Caco-2 (cell line): ENCODE measurements around the gene CUL3. TPM values are rescaled to one million over a fixed set of nuclear protein-coding genes. Genes with fewer than 3 reads are reported as not detected.

ENCODE experiments used
- BruUV-seq: library from RNA; stranded (reverse); fragments of 400-500 nt; replicated peaks from 2 replicates; lab custom pipeline; 2021; lab: Mats Ljungman, UMichigan
- CTCF ChIA-PET: fragments of 300-600 bp; sonication (Branson Sonifier 250); formaldehyde crosslinking; loops from one replicate; lab custom pipeline; 2022; ENCODE audit warnings: antibody characterized with exemption; lab: Charles Lee
- POLR2A ChIA-PET: fragments of 300-600 bp; sonication (Branson Sonifier 250); formaldehyde crosslinking; loops from one replicate; lab custom pipeline; 2022; ENCODE audit warnings: antibody characterized with exemption; lab: Charles Lee
- DNase-seq, 2 experiments: peaks; one replicate each; pipeline versions ENCODE4 v3.0.0 to v3.0.0-alpha.2; 2020 to 2022
- H3K27me3 ChIP-seq: replicated peaks from 2 replicates; pipeline ENCODE4 v1.6.0; 2011; ENCODE audit warnings: low read length; ENCODE audit not compliant: control insufficient read depth, insufficient read depth
- H3K36me3 ChIP-seq: 2 replicates; pipeline ENCODE4 v1.5.1; 2011; ENCODE audit warnings: low read length; ENCODE audit not compliant: control insufficient read depth, insufficient read depth
- H3K4me1 ChIP-seq: fragments of 250-450 bp; sonication (Bioruptor Pico); 2 replicates; pipeline ENCODE4 v1.5.1; 2020; ENCODE audit warnings: mild to moderate bottlenecking
- H3K4me3 ChIP-seq: 2 replicates; pipeline ENCODE4 v1.5.1; 2011; ENCODE audit warnings: low read depth, mild to moderate bottlenecking, control low read depth, low read length
- H3K9me3 ChIP-seq: fragments of 250-450 bp; sonication (Bioruptor Pico); 2 replicates; pipeline ENCODE4 v1.5.1; 2020; ENCODE audit warnings: mild to moderate bottlenecking, moderate library complexity
- H3K27ac Mint-ChIP-seq: one replicate; pipeline ENCODE4 v1.8.0; 2022; ENCODE audit warnings: mixed read lengths; ENCODE audit not compliant: unreplicated experiment
- H3K27me3 Mint-ChIP-seq: one replicate; pipeline ENCODE4 v1.8.0; 2022; ENCODE audit warnings: mixed read lengths; ENCODE audit not compliant: insufficient read depth, unreplicated experiment
- H3K36me3 Mint-ChIP-seq: one replicate; pipeline ENCODE4 v1.8.0; 2022; ENCODE audit warnings: mild to moderate bottlenecking, mixed read lengths; ENCODE audit not compliant: insufficient read depth, unreplicated experiment
- H3K4me1 Mint-ChIP-seq: one replicate; pipeline ENCODE4 v1.8.0; 2022; ENCODE audit warnings: low read depth, mixed read lengths; ENCODE audit not compliant: unreplicated experiment
- H3K4me3 Mint-ChIP-seq: one replicate; pipeline ENCODE4 v1.8.0; 2022; ENCODE audit warnings: mild to moderate bottlenecking, moderate library complexity, mixed read lengths; ENCODE audit not compliant: unreplicated experiment
- H3K9me3 Mint-ChIP-seq: one replicate; pipeline ENCODE4 v1.8.0; 2022; ENCODE audit warnings: mixed read lengths; ENCODE audit not compliant: unreplicated experiment
- CTCF ChIP-seq, 2 experiments: fragments of 200-600 bp in 1 of 2; IDR thresholded peaks; 1 replicate in 1 of 2; 2 replicates in 1 of 2; pipeline versions ENCODE4 v1.5.1 to v1.8.0; 2011 to 2022; ENCODE audit warnings: antibody characterized with exemption in 1 of 2, control low read depth in 1 of 2, inconsistent platforms in 1 of 2, low read depth in 1 of 2, low read length in 1 of 2, mild to moderate bottlenecking in 1 of 2, moderate library complexity in 1 of 2; ENCODE audit not compliant: insufficient read depth in 1 of 2, severe bottlenecking in 1 of 2, unreplicated experiment in 1 of 2
- intact Hi-C: fragments of 100-400 bp; cut with micrococcal nuclease; formaldehyde crosslinking; loops from one replicate; pipeline ENCODE4 v1.10.0; 2022; ENCODE audit not compliant: unreplicated experiment
- total RNA-seq: library from RNA; stranded (reverse); gene quantifications from 2 replicates; pipeline ENCODE4 v1.2.3, GENCODE V29; 2022

Gene CUL3
- total RNA-seq, 1 experiment from 2014 or later = 66.3 TPM

- TF ChIP-seq CTCF (IDR thresholded peaks at IDR 0.05; ENCODE audit: insufficient read depth in 1 of 2, low read depth in 1 of 2, low read length in 1 of 2, severe bottlenecking in 1 of 2, unreplicated experiment in 1 of 2) = no peak
- Histone ChIP-seq H3K9me3 (no peaks in the 10 kb centered on the region), H3K4me3 (no peak overlapping the region), H3K36me3 (no peaks in the 10 kb centered on the region), H3K27me3 (no peaks in the 10 kb centered on the region; the same call in 1 of the 2 replicates), H3K4me1 (no peaks in the 10 kb centered on the region)
- Mint-ChIP-seq H3K36me3 (no peaks in the 10 kb centered on the region), H3K9me3 (peaks cover 10% of the 10 kb centered on the region), H3K27me3 (peaks cover 3% of the 10 kb centered on the region), H3K4me3 (no peak overlapping the region), H3K27ac (no peak overlapping the region), H3K4me1 (peaks cover 7% of the 10 kb centered on the region)
- intact Hi-C loops = no loop called here
- ChIA-PET CTCF (no interaction called here), POLR2A (no interaction called here)
- BruUV-seq = no TSS peak
- DNase-seq = no peak
Observed at GRCh38 chr2:224442071-224442967, 142.8 kb downstream of the CUL3 start.

- no TSS peak for BruUV-seq
- ChIA-PET CTCF (interaction anchor here (0.6 kb wide), 1 partner anchor 156 kb away, joined by 3 read pairs; no protein-coding TSS in a partner anchor), POLR2A (no interaction called here)
- Histone ChIP-seq H3K27me3 (no peaks in the 10 kb centered on the region; the same call in 1 of the 2 replicates), H3K4me1 (no peaks in the 10 kb centered on the region), H3K9me3 (no peaks in the 10 kb centered on the region), H3K4me3 (no peak overlapping the region), H3K36me3 (no peaks in the 10 kb centered on the region)
- H3K9me3 Mint-ChIP-seq = peaks cover 10% of the 10 kb centered on the region
- intact Hi-C loops = no loop called here
- peaks cover 7% of the 10 kb centered on the region for H3K4me1 Mint-ChIP-seq
- no peak for DNase-seq
- H3K36me3 Mint-ChIP-seq = no peaks in the 10 kb centered on the region
- H3K27ac Mint-ChIP-seq = no peak overlapping the region
- peaks cover 3% of the 10 kb centered on the region for H3K27me3 Mint-ChIP-seq
- no peak overlapping the region for H3K4me3 Mint-ChIP-seq
- TF ChIP-seq CTCF (IDR thresholded peaks at IDR 0.05; ENCODE audit: insufficient read depth in 1 of 2, low read depth in 1 of 2, low read length in 1 of 2, severe bottlenecking in 1 of 2, unreplicated experiment in 1 of 2) = no peak
Observed at GRCh38 chr2:224440988-224441387, 144.2 kb downstream of the CUL3 start.

- no TSS peak for BruUV-seq
- Histone ChIP-seq H3K9me3 (no peaks in the 10 kb centered on the region), H3K4me1 (peaks cover 10% of the 10 kb centered on the region), H3K4me3 (no peak overlapping the region), H3K36me3 (no peaks in the 10 kb centered on the region), H3K27me3 (no peaks in the 10 kb centered on the region; the same call in 1 of the 2 replicates)
- DNase-seq = no peak
- H3K9me3 Mint-ChIP-seq = peaks cover 10% of the 10 kb centered on the region
- POLR2A ChIA-PET = no interaction called here
- intact Hi-C loops = no loop called here
- no peak overlapping the region for H3K4me3 Mint-ChIP-seq
- no peak overlapping the region for H3K27ac Mint-ChIP-seq
- CTCF ChIA-PET = interaction anchor here (0.6 kb wide), 1 partner anchor 797 kb away, joined by 6 read pairs; no protein-coding TSS in a partner anchor
- H3K36me3 Mint-ChIP-seq = no peaks in the 10 kb centered on the region
- peaks cover 7% of the 10 kb centered on the region for H3K4me1 Mint-ChIP-seq
- TF ChIP-seq CTCF (IDR thresholded peaks at IDR 0.05; ENCODE audit: insufficient read depth in 1 of 2, low read depth in 1 of 2, low read length in 1 of 2, severe bottlenecking in 1 of 2, unreplicated experiment in 1 of 2) = no peak
- H3K27me3 Mint-ChIP-seq = peaks cover 3% of the 10 kb centered on the region
Observed at GRCh38 chr2:224438726-224439125, 146.4 kb downstream of the CUL3 start.
